Keratinocyte (primary cell): Measurements from ENCODE around the gene MSANTD1. TPM values are rescaled to one million over a fixed set of nuclear protein-coding genes. Genes with fewer than 3 reads are reported as not detected.

Experiments
- DNase-seq: peaks from one replicate; pipeline ENCODE4 v3.0.0-alpha.2; 2011; ENCODE audit warnings: low read depth, missing footprints, low spot score
- FAIRE-seq: peaks from 2 replicates; lab custom pipeline; 2011; peaks lifted over from hg19 to GRCh38; lab: Jason Lieb, UNC
- H2AFZ ChIP-seq: 2 replicates; pipeline ENCODE4 v1.6.0; 2012; ENCODE audit warnings: low read length, control low read depth, inconsistent platforms; ENCODE audit not compliant: control insufficient read depth
- H3K27ac ChIP-seq: 2 replicates; pipeline ENCODE4 v1.5.1; 2011; ENCODE audit warnings: low read length; ENCODE audit not compliant: control insufficient read depth, insufficient read depth
- H3K27me3 ChIP-seq: 3 replicates; pipeline ENCODE4 v1.6.0; 2011; ENCODE audit warnings: low read length; ENCODE audit not compliant: control insufficient read depth, insufficient read depth; ENCODE audit errors: extremely low read depth
- H3K36me3 ChIP-seq, 2 experiments: 2 replicates in 1 of 2; 3 replicates in 1 of 2; pipeline ENCODE4 v1.5.1; 2011; ENCODE audit warnings: low read length in 2 of 2, mild to moderate bottlenecking in 1 of 2; ENCODE audit not compliant: control insufficient read depth in 2 of 2, insufficient read depth in 2 of 2; ENCODE audit errors: extremely low read depth in 1 of 2
- H3K4me1 ChIP-seq: 3 replicates; pipeline ENCODE4 v1.5.1; 2011; ENCODE audit warnings: low read length; ENCODE audit not compliant: control insufficient read depth, insufficient read depth; ENCODE audit errors: extremely low read depth
- H3K4me2 ChIP-seq: 3 replicates; pipeline ENCODE4 v1.6.0; 2011; ENCODE audit warnings: low read depth, low read length; ENCODE audit not compliant: control insufficient read depth, insufficient read depth; ENCODE audit errors: extremely low read depth
- H3K4me3 ChIP-seq, 3 experiments: fragments of 200-600 bp in 1 of 3; sonication (generic) in 1 of 3; 2 replicates in 2 of 3; 3 replicates in 1 of 3; pipeline ENCODE4 v1.5.1; 2011 to 2016; ENCODE audit warnings: low read length in 3 of 3, mild to moderate bottlenecking in 3 of 3, control low read depth in 2 of 3, inconsistent platforms in 1 of 3, low read depth in 1 of 3, mixed read lengths in 1 of 3, mixed run types in 1 of 3, moderate library complexity in 1 of 3; ENCODE audit not compliant: control insufficient read depth in 2 of 3, insufficient read depth in 2 of 3; ENCODE audit errors: extremely low read depth in 1 of 3
- H3K79me2 ChIP-seq: 2 replicates; pipeline ENCODE4 v1.6.0; 2012; ENCODE audit warnings: low read length; ENCODE audit not compliant: control insufficient read depth, insufficient read depth
- H3K9ac ChIP-seq: 3 replicates; pipeline ENCODE4 v1.6.0; 2011; ENCODE audit warnings: low read length; ENCODE audit not compliant: control insufficient read depth, insufficient read depth; ENCODE audit errors: extremely low read depth
- H3K9me1 ChIP-seq: 3 replicates; pipeline ENCODE4 v1.6.0; 2011; ENCODE audit warnings: low read length; ENCODE audit not compliant: control insufficient read depth, insufficient read depth; ENCODE audit errors: extremely low read depth
- H3K9me3 ChIP-seq: 2 replicates; pipeline ENCODE4 v1.5.1; 2012; ENCODE audit warnings: low read depth, low read length; ENCODE audit not compliant: control insufficient read depth
- H4K20me1 ChIP-seq: 3 replicates; pipeline ENCODE4 v1.6.0; 2011; ENCODE audit warnings: low read length; ENCODE audit not compliant: control insufficient read depth, insufficient read depth; ENCODE audit errors: extremely low read depth
- EZH2 ChIP-seq: IDR thresholded peaks from one replicate; pipeline ENCODE4 v1.6.1; 2012; ENCODE audit warnings: inconsistent platforms, mild to moderate bottlenecking, low read length, moderate library complexity
- dilution Hi-C: fragments of 300-500 bp; cut with MboI; formaldehyde crosslinking; loops from one replicate; pipeline ENCODE4 v1.7.0; 2020; ENCODE audit warnings: low sequenced_read_pairs; ENCODE audit not compliant: extremely low pct_ligation_motif_present
- polyA plus RNA-seq, 5 experiments: library from polyadenylated mRNA; depleted of rRNA in 3 of 5; stranded (reverse) in 3 of 5; stranded (forward) in 1 of 5; unstranded in 1 of 5; fragments of >200 nt; gene quantifications; 1 replicate in 1 of 5; 2 replicates in 3 of 5; 3 replicates in 1 of 5; pipeline versions ENCODE4 v1.2.1 to v1.2.3, GENCODE V29; 2011 to 2012; ENCODE audit warnings: missing spikeins in 2 of 5, low read depth in 1 of 5, low replicate concordance in 1 of 5
- TF ChIP-seq, protein P1 (sequence below), 3 experiments: IDR thresholded peaks in 1 of 3; conservative IDR thresholded peaks in 1 of 3; optimal IDR thresholded peaks in 1 of 3; 2 replicates in 2 of 3; 3 replicates in 1 of 3; pipeline versions ENCODE3 to v1.5.1; 2011; ENCODE audit warnings: low read length in 3 of 3, mild to moderate bottlenecking in 3 of 3, moderate library complexity in 2 of 3, control low read depth in 1 of 3, inconsistent platforms in 1 of 3; ENCODE audit not compliant: insufficient read depth in 2 of 3; ENCODE audit errors: extremely low read depth in 1 of 3

Gene MSANTD1
- polyA plus RNA-seq, 1 donor (not counting 4 experiments of a cell fraction or from before 2014, with no cell fraction given): not detected

DNA sequence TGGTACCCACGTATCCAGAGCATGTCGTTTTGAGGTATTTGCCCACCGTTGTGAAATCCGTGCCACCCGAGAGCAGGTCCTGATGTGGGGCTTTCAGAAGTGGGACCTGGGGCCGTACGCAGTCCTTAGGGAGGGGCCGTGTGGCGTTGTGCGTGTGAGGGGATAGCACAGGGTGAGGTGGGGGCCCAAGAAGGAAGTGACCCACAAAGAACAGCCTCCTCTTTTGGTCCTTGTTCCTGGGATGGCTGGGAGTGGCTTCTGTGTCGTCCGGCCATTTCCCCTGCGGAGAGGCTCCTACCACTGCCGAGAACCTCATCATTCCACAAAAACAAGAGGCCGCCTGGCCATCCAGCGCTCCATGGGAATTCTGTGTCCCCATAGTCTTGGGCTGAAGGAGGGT is 17.0 kb upstream of the MSANTD1 start:
- Histone ChIP-seq H2AFZ (no peak overlapping the region), H3K4me3 (no peak overlapping the region), H3K9ac (no peak overlapping the region), H3K4me2 (no peak overlapping the region), H4K20me1 (no peaks in the 10 kb centered on the region), H3K79me2 (no peaks in the 10 kb centered on the region), H3K27me3 (no peaks in the 10 kb centered on the region), H3K27ac (no peak overlapping the region), H3K4me1 (no peaks in the 10 kb centered on the region), H3K36me3 (peaks cover 42% of the 10 kb centered on the region in 2 experiments), H3K9me1 (no peaks in the 10 kb centered on the region), H3K9me3 (no peaks in the 10 kb centered on the region)
- FAIRE-seq (no peak), DNase-seq (no peak)
- TF ChIP-seq, protein P1, sequence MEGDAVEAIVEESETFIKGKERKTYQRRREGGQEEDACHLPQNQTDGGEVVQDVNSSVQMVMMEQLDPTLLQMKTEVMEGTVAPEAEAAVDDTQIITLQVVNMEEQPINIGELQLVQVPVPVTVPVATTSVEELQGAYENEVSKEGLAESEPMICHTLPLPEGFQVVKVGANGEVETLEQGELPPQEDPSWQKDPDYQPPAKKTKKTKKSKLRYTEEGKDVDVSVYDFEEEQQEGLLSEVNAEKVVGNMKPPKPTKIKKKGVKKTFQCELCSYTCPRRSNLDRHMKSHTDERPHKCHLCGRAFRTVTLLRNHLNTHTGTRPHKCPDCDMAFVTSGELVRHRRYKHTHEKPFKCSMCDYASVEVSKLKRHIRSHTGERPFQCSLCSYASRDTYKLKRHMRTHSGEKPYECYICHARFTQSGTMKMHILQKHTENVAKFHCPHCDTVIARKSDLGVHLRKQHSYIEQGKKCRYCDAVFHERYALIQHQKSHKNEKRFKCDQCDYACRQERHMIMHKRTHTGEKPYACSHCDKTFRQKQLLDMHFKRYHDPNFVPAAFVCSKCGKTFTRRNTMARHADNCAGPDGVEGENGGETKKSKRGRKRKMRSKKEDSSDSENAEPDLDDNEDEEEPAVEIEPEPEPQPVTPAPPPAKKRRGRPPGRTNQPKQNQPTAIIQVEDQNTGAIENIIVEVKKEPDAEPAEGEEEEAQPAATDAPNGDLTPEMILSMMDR (optimal IDR thresholded peaks at IDR 0.05 in 1 of 3, IDR thresholded peaks at IDR 0.05 in 1 of 3, conservative IDR thresholded peaks at IDR 0.05 in 1 of 3; ENCODE audit: extremely low read depth in 1 of 3, insufficient read depth in 2 of 3, low read length in 3 of 3): no peak
- TF ChIP-seq EZH2: no peak
- dilution Hi-C loops: no loop called here

DNA sequence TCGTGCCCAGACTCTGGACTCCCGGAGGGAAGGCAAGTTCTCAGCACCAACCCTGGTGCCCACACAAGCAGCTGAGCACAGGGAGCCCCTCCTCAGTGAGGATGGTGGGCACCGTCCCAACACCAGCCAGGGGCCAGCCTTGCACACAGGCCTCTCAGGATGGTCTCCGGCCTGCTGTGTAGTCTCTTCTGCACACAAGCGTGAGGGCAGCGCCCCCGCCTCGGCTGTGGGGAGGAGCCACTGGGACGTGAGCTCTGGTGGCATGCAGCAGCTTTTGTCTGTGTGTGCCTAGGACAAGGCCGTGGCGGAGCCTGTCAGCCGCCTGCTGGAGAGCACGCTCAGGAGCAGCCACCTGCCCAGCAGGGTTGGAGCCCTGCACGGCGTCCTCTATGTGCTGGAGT is 16.1 kb upstream of the MSANTD1 start:
- Histone ChIP-seq H4K20me1 (no peaks in the 10 kb centered on the region), H3K9me1 (no peaks in the 10 kb centered on the region), H3K36me3 (peaks cover 42 to 44% of the 10 kb centered on the region in 2 experiments), H3K4me1 (no peaks in the 10 kb centered on the region), H3K79me2 (no peaks in the 10 kb centered on the region), H3K9ac (no peak overlapping the region), H2AFZ (no peak overlapping the region), H3K4me3 (no peak overlapping the region), H3K4me2 (no peak overlapping the region), H3K27me3 (no peaks in the 10 kb centered on the region), H3K27ac (no peak overlapping the region), H3K9me3 (no peaks in the 10 kb centered on the region)
- dilution Hi-C loops: no loop called here
- FAIRE-seq (no peak), DNase-seq (no peak)
- TF ChIP-seq, protein P1 (optimal IDR thresholded peaks at IDR 0.05 in 1 of 3, IDR thresholded peaks at IDR 0.05 in 1 of 3, conservative IDR thresholded peaks at IDR 0.05 in 1 of 3; ENCODE audit: extremely low read depth in 1 of 3, insufficient read depth in 2 of 3, low read length in 3 of 3): no peak
- TF ChIP-seq EZH2: no peak
